GM18499 (cell line): Measurements from ENCODE around the gene PRTG.
"Not testable (repeated sequence)": the region's sequence is repeated elsewhere in the genome, so short reads cannot be mapped to it uniquely, and the experiment has no call there.

Source experiments
- ATAC-seq: cut with Tn5 transposase; IDR thresholded peaks from one replicate; pipeline ENCODE4 v1.9.1; 2021; ENCODE audit warnings: moderate number of reproducible peaks; ENCODE audit not compliant: insufficient read depth, unreplicated experiment

The PRTG gene

GRCh38 chr15:55742927-55743728 is at the start of gene PRTG:
PRTG (minus strand) TSS chr15:55743152; CDS start chr15:55742931, 221 bp downstream.
- no peak for ATAC-seq

GRCh38 chr15:55791551-55792400 is 48.8 kb upstream of the PRTG start:
- ATAC-seq, result no peak

GRCh38 chr15:55789066-55789660 is 46.2 kb upstream of the PRTG start:
- no peak for ATAC-seq

- ATAC-seq, result no peak
Observed at GRCh38 chr15:55786341-55786740, 43.4 kb upstream of the PRTG start.

- ATAC-seq, result not testable (repeated sequence)
Observed at GRCh38 chr15:55785593-55785992, 42.6 kb upstream of the PRTG start.

- no peak for ATAC-seq
Observed at GRCh38 chr15:55784286-55784685, 41.3 kb upstream of the PRTG start.

- no peak for ATAC-seq
Observed at GRCh38 chr15:55782901-55783300, 39.9 kb upstream of the PRTG start.

GRCh38 chr15:55780292-55780691 is 37.3 kb upstream of the PRTG start:
- ATAC-seq, result no peak

- no peak for ATAC-seq
Observed at GRCh38 chr15:55778932-55779331, 36.0 kb upstream of the PRTG start.

GRCh38 chr15:55775316-55775715 is 32.4 kb upstream of the PRTG start:
- no peak for ATAC-seq

GRCh38 chr15:55774113-55774970 is 31.4 kb upstream of the PRTG start:
- ATAC-seq, result no peak

GRCh38 chr15:55770806-55771205 is 27.9 kb upstream of the PRTG start:
- ATAC-seq, result no peak

GRCh38 chr15:55770261-55770660 is 27.3 kb upstream of the PRTG start:
- ATAC-seq, result no peak

GRCh38 chr15:55768670-55769185 is 25.8 kb upstream of the PRTG start:
- ATAC-seq, result no peak

- no peak for ATAC-seq
Observed at GRCh38 chr15:55766676-55767075, 23.7 kb upstream of the PRTG start.

GRCh38 chr15:55764398-55764797 is 21.4 kb upstream of the PRTG start:
- no peak for ATAC-seq

- ATAC-seq, result no peak
Observed at GRCh38 chr15:55758580-55758986, 15.6 kb upstream of the PRTG start.

GRCh38 chr15:55753433-55753832 is 10.5 kb upstream of the PRTG start:
- ATAC-seq, result not testable (repeated sequence)

- no peak for ATAC-seq
Observed at GRCh38 chr15:55750706-55751105, 7.8 kb upstream of the PRTG start.
